Kidney (tissue), 14 donors: ENCODE measurements around the gene ANKLE2. TPM values are rescaled to one million over a fixed set of nuclear protein-coding genes. Genes with fewer than 3 reads are reported as not detected.
A peak's percentile ranks its signal among the peaks of the same experiment; 100 is the strongest.

Experiments used
- DNase-seq, 5 donors: peaks; one replicate each; pipeline ENCODE4 v3.0.0-alpha.2; 2013 to 2020
- FAIRE-seq: peaks from 2 replicates; lab custom pipeline; 2012; peaks lifted over from hg19 to GRCh38; lab: Jason Lieb, UNC
- H3K27ac ChIP-seq, 2 donors: one replicate each; pipeline ENCODE4 v1.7.0; 2013; ENCODE audit warnings: low read depth in 2 of 2, low read length in 2 of 2, inconsistent platforms in 1 of 2
- H3K27me3 ChIP-seq: one replicate; pipeline ENCODE4 v1.7.1; 2013; ENCODE audit warnings: low read length, inconsistent platforms; ENCODE audit not compliant: control insufficient read depth, insufficient read depth
- H3K36me3 ChIP-seq, 3 donors: one replicate each; pipeline versions ENCODE4 v1.7.0 to v1.7.1; 2013; ENCODE audit warnings: low read length in 3 of 3, control low read depth in 1 of 3, inconsistent platforms in 1 of 3; ENCODE audit not compliant: insufficient read depth in 3 of 3, control insufficient read depth in 2 of 3
- H3K4me1 ChIP-seq, 3 donors: one replicate each; pipeline versions ENCODE4 v1.7.0 to v1.7.1; 2013; ENCODE audit warnings: low read length in 3 of 3, inconsistent platforms in 1 of 3, low read depth in 1 of 3; ENCODE audit not compliant: control insufficient read depth in 2 of 3, insufficient read depth in 2 of 3
- H3K4me3 ChIP-seq, 3 donors: one replicate each; pipeline versions ENCODE4 v1.7.0 to v1.8.1; 2013; ENCODE audit warnings: low read length in 3 of 3, control low read depth in 1 of 3, inconsistent platforms in 1 of 3
- H3K9ac ChIP-seq, 3 donors: one replicate each; pipeline versions ENCODE4 v1.7.0 to v1.7.1; 2013; ENCODE audit warnings: low read length in 3 of 3, control low read depth in 1 of 3, inconsistent platforms in 1 of 3
- H3K9me3 ChIP-seq, 3 donors: one replicate each; pipeline versions ENCODE4 v1.7.0 to v1.7.1; 2013; ENCODE audit warnings: low read length in 3 of 3, control low read depth in 1 of 3, inconsistent platforms in 1 of 3; ENCODE audit not compliant: control insufficient read depth in 2 of 3, insufficient read depth in 1 of 3
- intact Hi-C: fragments of 100-400 bp; cut with DNase I; formaldehyde crosslinking; loops from one replicate; pipeline ENCODE4 v1.11.1; 2022
- polyA plus RNA-seq: library from polyadenylated mRNA; stranded (reverse); fragments of 350-450 nt; fragmentation: Illumina TruSeq; extraction: RNeasy Lipid Tissue Mini Kit (QIAGEN cat#74804); gene quantifications from one replicate; pipeline ENCODE4 v1.2.3, GENCODE V29; 2014; ENCODE audit warnings: low read depth, low replicate concordance; ENCODE audit not compliant: insufficient read depth
- total RNA-seq: library from RNA; stranded (reverse); fragmentation: NEBNext Ultra II Directional; extraction: Animal tissue kit (Norgen Biotek cat#: 25700); gene quantifications from one replicate; pipeline ENCODE4 v1.2.1, GENCODE V29; 2021
- TF ChIP-seq, protein P1 (sequence below): IDR thresholded peaks from 3 replicates; pipeline ENCODE4 v1.5.1; 2012; ENCODE audit warnings: mild to moderate bottlenecking, moderate library complexity, borderline replicate concordance; ENCODE audit not compliant: insufficient read depth; ENCODE audit errors: extremely low read depth
- donor health status: control.
- donor health status: control.
- donor health status: control.
- donor health status: control.
- donor health status: control.
- donor health status: DM: yes; HTN: yes; CAD: no.
- donor health status: Normal renal cell carcinoma (clear cell type).

ANKLE2 gene
- total and polyA plus RNA-seq, 2 donors from 2014 or later: 14.6 to 57.3 TPM

GRCh38 chr12:132729541-132730320 is 31.9 kb downstream of the ANKLE2 start:
- H3K4me1 ChIP-seq: no peaks in the 10 kb centered on the region
- no peak overlapping the region for H3K9ac ChIP-seq
- TF ChIP-seq, protein P1, sequence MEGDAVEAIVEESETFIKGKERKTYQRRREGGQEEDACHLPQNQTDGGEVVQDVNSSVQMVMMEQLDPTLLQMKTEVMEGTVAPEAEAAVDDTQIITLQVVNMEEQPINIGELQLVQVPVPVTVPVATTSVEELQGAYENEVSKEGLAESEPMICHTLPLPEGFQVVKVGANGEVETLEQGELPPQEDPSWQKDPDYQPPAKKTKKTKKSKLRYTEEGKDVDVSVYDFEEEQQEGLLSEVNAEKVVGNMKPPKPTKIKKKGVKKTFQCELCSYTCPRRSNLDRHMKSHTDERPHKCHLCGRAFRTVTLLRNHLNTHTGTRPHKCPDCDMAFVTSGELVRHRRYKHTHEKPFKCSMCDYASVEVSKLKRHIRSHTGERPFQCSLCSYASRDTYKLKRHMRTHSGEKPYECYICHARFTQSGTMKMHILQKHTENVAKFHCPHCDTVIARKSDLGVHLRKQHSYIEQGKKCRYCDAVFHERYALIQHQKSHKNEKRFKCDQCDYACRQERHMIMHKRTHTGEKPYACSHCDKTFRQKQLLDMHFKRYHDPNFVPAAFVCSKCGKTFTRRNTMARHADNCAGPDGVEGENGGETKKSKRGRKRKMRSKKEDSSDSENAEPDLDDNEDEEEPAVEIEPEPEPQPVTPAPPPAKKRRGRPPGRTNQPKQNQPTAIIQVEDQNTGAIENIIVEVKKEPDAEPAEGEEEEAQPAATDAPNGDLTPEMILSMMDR: no peak
- H3K9me3 ChIP-seq: no peaks in the 10 kb centered on the region
- DNase-seq (peak in 1 of 5 donors; percentile 58), FAIRE-seq (no peak)
- peaks cover 10 to 61% (median 43%) of the 10 kb centered on the region in 3 donors for H3K36me3 ChIP-seq
- intact Hi-C loops: no loop called here
- no peak overlapping the region for H3K27ac ChIP-seq
- no peaks in the 10 kb centered on the region for H3K27me3 ChIP-seq
- H3K4me3 ChIP-seq: no peak overlapping the region

- Histone ChIP-seq H3K36me3 (peaks cover 8 to 61% (median 37%) of the 10 kb centered on the region in 3 donors), H3K9ac (no peak overlapping the region), H3K9me3 (no peaks in the 10 kb centered on the region), H3K27me3 (no peaks in the 10 kb centered on the region), H3K27ac (no peak overlapping the region), H3K4me3 (no peak overlapping the region), H3K4me1 (no peaks in the 10 kb centered on the region)
- TF ChIP-seq, protein P1: no peak
- intact Hi-C loops: no loop called here
- DNase-seq: peak in 1 of 5 donors; percentile 37
- no peak for FAIRE-seq
Observed at GRCh38 chr12:132728502-132728901, 33.1 kb downstream of the ANKLE2 start.

DNA sequence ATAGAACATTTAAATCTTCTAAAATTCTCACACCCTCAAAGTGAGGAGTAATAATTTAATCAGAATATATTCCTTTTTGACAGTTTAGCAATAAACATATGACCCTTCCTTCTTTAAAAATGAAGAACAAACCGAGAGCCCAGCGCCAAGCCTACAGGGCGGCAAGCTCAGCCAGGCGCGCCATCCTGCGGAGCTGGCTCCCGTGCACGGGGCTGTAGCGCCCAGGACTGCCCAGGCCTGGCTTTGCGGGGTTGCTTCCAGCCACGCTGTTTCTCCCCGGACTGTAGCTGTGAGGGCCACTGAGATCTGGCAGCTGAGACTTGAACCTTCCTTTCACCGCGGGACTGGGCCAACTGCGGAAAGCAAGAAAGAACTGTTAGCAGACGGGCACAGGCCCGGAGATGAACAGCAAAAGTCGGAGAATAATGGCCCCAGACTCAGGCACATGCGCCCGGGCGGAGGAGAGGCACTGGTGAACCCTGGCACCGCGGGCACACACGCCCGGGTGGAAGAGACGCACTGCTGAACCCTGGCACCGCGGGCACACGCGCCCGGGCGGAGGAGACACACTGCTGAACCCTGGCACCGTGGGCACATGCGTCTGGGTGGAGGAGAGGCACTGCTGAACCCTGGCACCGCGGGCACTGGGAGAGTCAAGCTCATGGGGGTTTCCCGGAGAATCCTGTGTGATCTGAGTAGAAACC is 34.4 kb downstream of the ANKLE2 start:
- peaks cover 4 to 51% (median 26%) of the 10 kb centered on the region in 3 donors for H3K36me3 ChIP-seq
- H3K27me3 ChIP-seq: no peaks in the 10 kb centered on the region
- intact Hi-C loops: no loop called here
- H3K27ac ChIP-seq: no peak overlapping the region
- H3K9ac ChIP-seq: no peak overlapping the region
- H3K9me3 ChIP-seq: no peaks in the 10 kb centered on the region
- no peak overlapping the region for H3K4me3 ChIP-seq
- H3K4me1 ChIP-seq: no peaks in the 10 kb centered on the region
- peak in 1 of 5 donors; percentile 41 for DNase-seq
- no peak for FAIRE-seq
- TF ChIP-seq, protein P1: no peak
